Progenitor cell of endocrine pancreas (in vitro differentiated cells): ENCODE measurements around the gene CD86. TPM values are rescaled to one million over a fixed set of nuclear protein-coding genes. Genes with fewer than 3 reads are reported as not detected.

Experiments used
- DNase-seq: peaks from one replicate; pipeline ENCODE4 v3.0.0; 2021; ENCODE audit warnings: low spot score; ENCODE audit not compliant: unreplicated experiment
- H3K27ac Mint-ChIP-seq: 2 replicates; pipeline ENCODE4 v1.8.0; 2021; ENCODE audit warnings: mild to moderate bottlenecking, moderate library complexity, mixed read lengths
- H3K27me3 Mint-ChIP-seq: 2 replicates; pipeline ENCODE4 v1.8.0; 2021; ENCODE audit warnings: mixed read lengths
- H3K36me3 Mint-ChIP-seq: 2 replicates; pipeline ENCODE4 v1.8.0; 2022; ENCODE audit warnings: mixed read lengths; ENCODE audit not compliant: insufficient read depth
- H3K4me1 Mint-ChIP-seq: 2 replicates; pipeline ENCODE4 v1.8.0; 2021; ENCODE audit warnings: low read depth, mixed read lengths
- H3K4me3 Mint-ChIP-seq: 2 replicates; pipeline ENCODE4 v1.8.0; 2021; ENCODE audit warnings: low read depth, mild to moderate bottlenecking, moderate library complexity, mixed read lengths
- H3K9me3 Mint-ChIP-seq: 2 replicates; pipeline ENCODE4 v1.8.0; 2021; ENCODE audit warnings: low read depth, mixed read lengths
- total RNA-seq: library from RNA; stranded (reverse); gene quantifications from 2 replicates; pipeline ENCODE4 v1.2.1, GENCODE V29; 2021
- TF ChIP-seq, protein P1 (sequence below): fragments of 200-600 bp; sonication (generic); IDR thresholded peaks from one replicate; pipeline ENCODE4 v1.5.0; 2021; ENCODE audit warnings: antibody characterized with exemption, mild to moderate bottlenecking; ENCODE audit not compliant: unreplicated experiment

Gene CD86
- total RNA-seq, 1 donor from 2014 or later, result not detected

GRCh38 chr3:122107171-122107570, 52.0 kb downstream of the CD86 start:
- no peak overlapping the region for H3K4me3 Mint-ChIP-seq
- no peaks in the 10 kb centered on the region for H3K4me1 Mint-ChIP-seq
- DNase-seq, result no peak
- TF ChIP-seq, protein P1, sequence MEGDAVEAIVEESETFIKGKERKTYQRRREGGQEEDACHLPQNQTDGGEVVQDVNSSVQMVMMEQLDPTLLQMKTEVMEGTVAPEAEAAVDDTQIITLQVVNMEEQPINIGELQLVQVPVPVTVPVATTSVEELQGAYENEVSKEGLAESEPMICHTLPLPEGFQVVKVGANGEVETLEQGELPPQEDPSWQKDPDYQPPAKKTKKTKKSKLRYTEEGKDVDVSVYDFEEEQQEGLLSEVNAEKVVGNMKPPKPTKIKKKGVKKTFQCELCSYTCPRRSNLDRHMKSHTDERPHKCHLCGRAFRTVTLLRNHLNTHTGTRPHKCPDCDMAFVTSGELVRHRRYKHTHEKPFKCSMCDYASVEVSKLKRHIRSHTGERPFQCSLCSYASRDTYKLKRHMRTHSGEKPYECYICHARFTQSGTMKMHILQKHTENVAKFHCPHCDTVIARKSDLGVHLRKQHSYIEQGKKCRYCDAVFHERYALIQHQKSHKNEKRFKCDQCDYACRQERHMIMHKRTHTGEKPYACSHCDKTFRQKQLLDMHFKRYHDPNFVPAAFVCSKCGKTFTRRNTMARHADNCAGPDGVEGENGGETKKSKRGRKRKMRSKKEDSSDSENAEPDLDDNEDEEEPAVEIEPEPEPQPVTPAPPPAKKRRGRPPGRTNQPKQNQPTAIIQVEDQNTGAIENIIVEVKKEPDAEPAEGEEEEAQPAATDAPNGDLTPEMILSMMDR, result no peak
- no peaks in the 10 kb centered on the region for H3K9me3 Mint-ChIP-seq
- no peak overlapping the region for H3K27ac Mint-ChIP-seq
- H3K27me3 Mint-ChIP-seq, result no peaks in the 10 kb centered on the region
- no peaks in the 10 kb centered on the region for H3K36me3 Mint-ChIP-seq

DNA sequence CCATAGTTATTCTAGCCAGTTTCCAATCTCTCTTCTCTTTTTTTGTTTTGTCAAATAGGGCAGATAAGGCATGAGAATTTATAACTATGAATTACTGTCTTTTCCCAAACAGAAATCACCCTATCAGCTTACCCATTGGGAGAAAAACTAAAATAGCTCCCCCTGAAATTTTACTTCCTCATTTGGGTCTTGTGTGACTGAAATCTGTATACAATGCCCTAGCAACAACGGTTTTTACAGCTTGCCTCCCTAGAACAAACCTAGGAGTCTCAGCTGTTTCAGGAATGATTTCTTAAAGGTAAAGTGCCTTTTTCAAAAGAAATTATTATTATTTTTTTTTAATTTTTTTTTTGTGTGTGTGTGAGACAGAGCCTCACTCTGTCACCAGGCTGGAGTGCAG, 56.8 kb downstream of the CD86 start:
- TF ChIP-seq, protein P1, result no peak
- H3K9me3 Mint-ChIP-seq, result no peaks in the 10 kb centered on the region
- DNase-seq, result no peak
- H3K27me3 Mint-ChIP-seq, result peaks cover under 1% of the 10 kb centered on the region
- no peaks in the 10 kb centered on the region for H3K4me1 Mint-ChIP-seq
- no peaks in the 10 kb centered on the region for H3K36me3 Mint-ChIP-seq
- no peak overlapping the region for H3K27ac Mint-ChIP-seq
- H3K4me3 Mint-ChIP-seq, result no peak overlapping the region

GRCh38 chr3:122112754-122113153, 57.6 kb downstream of the CD86 start:
- H3K27ac Mint-ChIP-seq, result no peak overlapping the region
- H3K36me3 Mint-ChIP-seq, result no peaks in the 10 kb centered on the region
- H3K4me1 Mint-ChIP-seq, result no peaks in the 10 kb centered on the region
- TF ChIP-seq, protein P1, result no peak
- no peak for DNase-seq
- H3K4me3 Mint-ChIP-seq, result no peak overlapping the region
- H3K9me3 Mint-ChIP-seq, result no peaks in the 10 kb centered on the region
- peaks cover 6% of the 10 kb centered on the region for H3K27me3 Mint-ChIP-seq

DNA sequence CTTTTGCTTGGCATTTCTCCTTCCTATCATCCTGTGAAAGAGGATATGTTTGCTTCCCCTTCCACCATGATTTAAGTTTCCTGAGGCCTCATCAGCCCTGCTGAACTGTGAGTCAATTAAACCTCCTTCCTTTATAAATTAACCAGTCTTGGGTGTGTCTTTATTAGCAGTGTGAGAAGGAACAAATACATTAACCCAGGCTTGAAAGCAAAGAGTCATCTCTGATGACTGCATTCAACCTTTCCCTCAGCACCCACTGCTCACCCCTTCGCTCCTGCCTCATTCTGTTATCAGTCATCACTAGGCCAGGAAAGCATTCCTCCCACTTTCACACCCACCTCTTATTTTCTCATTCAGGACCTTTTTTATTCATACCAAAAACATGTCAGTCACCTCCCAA, 68.7 kb downstream of the CD86 start:
- Mint-ChIP-seq H3K27ac (no peak overlapping the region), H3K4me1 (peaks cover 3% of the 10 kb centered on the region), H3K36me3 (no peaks in the 10 kb centered on the region), H3K9me3 (peaks cover 21% of the 10 kb centered on the region), H3K4me3 (no peak overlapping the region), H3K27me3 (peaks cover 33% of the 10 kb centered on the region)
- TF ChIP-seq, protein P1, result no peak
- no peak for DNase-seq

- H3K27ac Mint-ChIP-seq, result no peak overlapping the region
- peaks cover 2% of the 10 kb centered on the region for H3K36me3 Mint-ChIP-seq
- TF ChIP-seq, protein P1, result no peak
- DNase-seq, result no peak
- H3K4me1 Mint-ChIP-seq, result peaks cover 3% of the 10 kb centered on the region
- H3K27me3 Mint-ChIP-seq, result peaks cover 10% of the 10 kb centered on the region
- no peak overlapping the region for H3K4me3 Mint-ChIP-seq
- H3K9me3 Mint-ChIP-seq, result peaks cover 4% of the 10 kb centered on the region
These were observed 77.9 kb downstream of the CD86 start for GRCh38 chr3:122132949-122133540.
